22Rv1 (cell line): ENCODE data around the gene ABLIM2.

ENCODE experiments used
- CTCF ChIP-seq: fragments of 450-650 bp; IDR thresholded peaks from 2 replicates; pipeline ENCODE4 v1.5.1; 2017; ENCODE audit warnings: mild to moderate bottlenecking
- ZFX ChIP-seq: fragments of 450-650 bp; IDR thresholded peaks from 2 replicates; pipeline ENCODE4 v1.6.1; 2017; ENCODE audit warnings: antibody characterized with exemption, borderline replicate concordance

DNA sequence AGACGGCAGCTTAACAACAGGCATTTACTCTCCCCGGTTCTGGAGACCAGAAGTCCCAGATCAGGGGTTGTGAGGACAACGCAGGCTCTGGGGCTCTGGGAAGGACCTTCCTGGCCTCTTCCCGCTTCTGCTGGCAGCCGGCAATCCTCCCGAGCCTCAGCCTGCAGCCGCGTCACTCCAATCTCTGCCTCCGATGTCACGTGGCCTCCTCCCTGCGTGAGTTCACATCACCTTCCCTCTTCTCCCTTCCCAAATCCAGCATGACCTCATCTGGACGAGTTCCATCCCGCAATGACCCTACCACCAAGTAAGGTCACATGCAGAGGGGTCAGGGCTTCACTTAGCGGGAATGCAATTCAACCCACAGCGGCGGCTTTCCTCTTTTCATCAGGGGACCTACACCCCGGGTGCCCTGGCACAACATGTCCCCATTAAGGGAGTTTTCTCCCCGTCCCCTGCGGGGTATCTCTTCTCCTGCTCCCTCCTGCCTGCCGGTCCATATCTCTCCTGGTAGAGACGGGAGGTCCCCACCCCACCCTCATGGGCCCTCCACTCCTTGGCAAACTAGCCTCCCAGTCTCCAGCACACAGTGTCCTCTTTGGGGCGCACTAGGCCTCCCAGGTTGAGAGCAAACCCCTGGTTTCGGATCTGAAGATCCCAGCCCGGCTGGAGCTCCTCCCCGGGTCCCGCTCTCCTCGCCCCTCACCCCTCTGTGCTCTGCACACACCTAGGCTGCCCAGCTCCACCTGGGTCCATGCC, 25.5 kb downstream of the ABLIM2 start:
- TF ChIP-seq CTCF, result no peak
- TF ChIP-seq ZFX, result no peak
